Muscle layer of duodenum (tissue), 2 donors: Measurements from ENCODE around the gene AK3.
"Not testable (repeated sequence)": the region's sequence is repeated elsewhere in the genome, so short reads cannot be mapped to it uniquely, and the experiment has no call there.

ENCODE experiments used
- H3K27ac ChIP-seq: one replicate; pipeline ENCODE4 v1.7.0; 2013; ENCODE audit warnings: mild to moderate bottlenecking, low read length
- H3K27me3 ChIP-seq: one replicate; pipeline ENCODE4 v1.7.0; 2013; ENCODE audit warnings: low read depth, mild to moderate bottlenecking, control low read depth, low read length
- H3K36me3 ChIP-seq, 2 donors: one replicate each; pipeline ENCODE4 v1.7.0; 2013; ENCODE audit warnings: low read length in 2 of 2, control low read depth in 1 of 2, mild to moderate bottlenecking in 1 of 2; ENCODE audit not compliant: insufficient read depth in 2 of 2, control insufficient read depth in 1 of 2
- H3K4me1 ChIP-seq, 2 donors: one replicate each; pipeline ENCODE4 v1.7.0; 2013; ENCODE audit warnings: low read length in 2 of 2, mild to moderate bottlenecking in 2 of 2, control low read depth in 1 of 2, moderate library complexity in 1 of 2; ENCODE audit not compliant: insufficient read depth in 2 of 2, control insufficient read depth in 1 of 2
- H3K4me3 ChIP-seq, 2 donors: one replicate each; pipeline ENCODE4 v1.7.0; 2013; ENCODE audit warnings: low read length in 2 of 2, low read depth in 1 of 2, mild to moderate bottlenecking in 1 of 2
- H3K9me3 ChIP-seq, 2 donors: one replicate each; pipeline ENCODE4 v1.7.0; 2013; ENCODE audit warnings: low read length in 2 of 2, control low read depth in 1 of 2, mild to moderate bottlenecking in 1 of 2; ENCODE audit not compliant: control insufficient read depth in 1 of 2
- donor health status: healthy.

AK3 gene

GRCh38 chr9:4740638-4741364, at the start of gene AK3:
TSS of gene AK3 (minus strand) at chr9:4741202. CDS start at chr9:4741087, 115 bp downstream.
- H3K4me1 ChIP-seq = peaks cover 4 to 7% of the 10 kb centered on the region in 2 donors
- H3K27ac ChIP-seq = peak within 1 kb of the TSS; percentile 96
- H3K36me3 ChIP-seq = no peaks in the 10 kb centered on the region
- no peaks in the 10 kb centered on the region for H3K9me3 ChIP-seq
- H3K4me3 ChIP-seq = peak within 1 kb of the TSS; percentile 89 to 95
- H3K27me3 ChIP-seq = no peaks in the 10 kb centered on the region

- Histone ChIP-seq H3K9me3 (no peaks in the 10 kb centered on the region), H3K36me3 (no peaks in the 10 kb centered on the region), H3K27me3 (no peaks in the 10 kb centered on the region), H3K27ac (no peak overlapping the region), H3K4me3 (no peak overlapping the region), H3K4me1 (peaks cover 0 to 7% of the 10 kb centered on the region in 2 donors)
Measured at GRCh38 chr9:4788703-4789102, 47.7 kb upstream of the AK3 start.

- Histone ChIP-seq H3K9me3 (no peaks in the 10 kb centered on the region), H3K4me3 (no peak overlapping the region), H3K36me3 (no peaks in the 10 kb centered on the region), H3K27me3 (no peaks in the 10 kb centered on the region), H3K4me1 (peaks cover 0 to 7% of the 10 kb centered on the region in 2 donors), H3K27ac (no peak overlapping the region)
Measured at GRCh38 chr9:4787876-4788275, 46.9 kb upstream of the AK3 start.

GRCh38 chr9:4786599-4786998, 45.6 kb upstream of the AK3 start:
- Histone ChIP-seq H3K27me3 (no peaks in the 10 kb centered on the region), H3K27ac (no peak overlapping the region), H3K4me1 (no peaks in the 10 kb centered on the region), H3K9me3 (no peaks in the 10 kb centered on the region), H3K36me3 (no peaks in the 10 kb centered on the region), H3K4me3 (no peak overlapping the region)

DNA sequence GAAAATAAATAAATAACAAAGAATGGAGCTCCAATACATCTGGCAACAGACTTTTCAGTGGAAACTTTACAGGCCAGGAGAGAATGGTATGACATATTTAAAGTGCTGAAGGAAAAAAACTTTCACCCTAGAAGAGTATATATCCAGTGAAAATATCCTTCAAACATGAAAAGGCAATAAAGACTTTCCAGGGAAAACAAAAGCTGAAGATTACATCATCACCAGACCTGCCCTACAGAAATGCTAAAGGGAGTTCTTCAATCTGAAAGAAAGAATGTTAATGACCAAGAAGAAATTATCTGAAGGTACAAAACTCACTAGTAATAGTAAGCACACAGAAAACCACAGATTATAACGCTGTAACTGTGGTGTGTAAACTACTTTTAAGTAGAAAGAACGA, 43.4 kb upstream of the AK3 start:
- Histone ChIP-seq H3K4me1 (no peaks in the 10 kb centered on the region), H3K27ac (no peak overlapping the region), H3K4me3 (no peak overlapping the region), H3K36me3 (no peaks in the 10 kb centered on the region), H3K27me3 (no peaks in the 10 kb centered on the region), H3K9me3 (no peaks in the 10 kb centered on the region)

DNA sequence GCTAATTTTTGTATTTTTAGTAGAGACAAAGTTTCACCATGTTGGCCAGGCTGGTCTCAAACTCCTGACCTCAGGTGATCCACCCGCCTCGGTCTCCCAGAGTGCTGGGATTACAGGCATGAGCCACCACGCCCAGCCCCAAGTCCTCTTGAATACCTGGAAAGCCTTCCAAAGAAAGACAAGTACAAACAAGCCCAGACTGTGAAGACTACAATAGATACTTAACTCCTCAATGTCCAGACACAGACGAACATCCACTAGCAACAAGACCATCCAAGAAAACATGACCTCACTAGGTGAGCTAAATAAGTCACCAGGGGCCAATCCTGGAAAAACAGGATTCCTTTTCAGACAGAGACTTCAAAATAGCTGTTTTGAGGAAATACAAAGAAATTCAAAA, 42.2 kb upstream of the AK3 start:
- H3K4me3 ChIP-seq, H3K36me3 ChIP-seq, H3K27ac ChIP-seq, H3K27me3 ChIP-seq, H3K9me3 ChIP-seq, H3K4me1 ChIP-seq: not testable (repeated sequence)

DNA sequence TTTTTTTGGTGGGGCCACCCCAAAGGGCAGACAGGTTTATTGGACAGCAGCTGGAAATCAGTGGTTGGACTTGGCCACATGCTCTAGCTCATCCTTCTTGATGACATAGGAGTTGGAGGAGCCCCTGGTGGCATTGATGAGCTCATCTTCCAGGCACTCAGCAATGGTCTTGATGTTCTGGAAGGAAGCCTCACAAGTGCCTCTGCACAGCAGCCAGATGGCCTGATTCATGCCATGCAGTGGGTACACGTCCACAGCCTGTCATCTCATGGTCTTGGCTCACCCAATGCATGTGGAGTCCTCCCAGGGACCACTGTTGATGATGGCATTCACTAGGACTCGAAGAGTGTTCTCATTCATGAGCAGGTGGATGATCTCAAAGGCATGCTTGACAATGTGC, 40.4 kb upstream of the AK3 start:
- H3K4me1 ChIP-seq = no peaks in the 10 kb centered on the region
- H3K9me3 ChIP-seq = no peaks in the 10 kb centered on the region

DNA sequence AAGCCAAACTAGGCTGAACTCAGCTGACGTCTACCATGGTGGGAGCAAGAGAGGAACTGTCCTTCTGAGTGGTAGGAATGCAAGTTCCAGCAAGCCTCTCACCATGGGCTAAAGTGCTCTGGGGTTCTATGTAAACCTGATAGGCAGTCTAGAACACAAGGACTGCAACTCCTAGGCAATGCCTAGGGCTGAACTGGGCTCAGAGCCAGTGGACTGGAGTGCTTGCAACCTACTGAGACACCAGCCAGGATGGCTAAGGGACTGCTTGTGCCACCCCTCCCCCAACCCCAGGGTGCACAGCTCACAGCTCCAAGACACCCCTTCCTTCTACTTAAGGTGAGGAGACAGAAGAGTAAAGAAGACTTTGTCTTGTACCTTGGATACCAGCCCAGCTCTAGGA, 39.6 kb upstream of the AK3 start:
- Histone ChIP-seq H3K27me3 (no peaks in the 10 kb centered on the region), H3K27ac (no peak overlapping the region), H3K4me3 (no peak overlapping the region), H3K9me3 (no peaks in the 10 kb centered on the region), H3K36me3 (no peaks in the 10 kb centered on the region), H3K4me1 (no peaks in the 10 kb centered on the region)

More for the DNA sequence above, 40.4 kb upstream of the AK3 start:
- H3K27me3 ChIP-seq = no peaks in the 10 kb centered on the region
- no peak overlapping the region for H3K27ac ChIP-seq
- no peak overlapping the region for H3K4me3 ChIP-seq
- no peaks in the 10 kb centered on the region for H3K36me3 ChIP-seq

DNA sequence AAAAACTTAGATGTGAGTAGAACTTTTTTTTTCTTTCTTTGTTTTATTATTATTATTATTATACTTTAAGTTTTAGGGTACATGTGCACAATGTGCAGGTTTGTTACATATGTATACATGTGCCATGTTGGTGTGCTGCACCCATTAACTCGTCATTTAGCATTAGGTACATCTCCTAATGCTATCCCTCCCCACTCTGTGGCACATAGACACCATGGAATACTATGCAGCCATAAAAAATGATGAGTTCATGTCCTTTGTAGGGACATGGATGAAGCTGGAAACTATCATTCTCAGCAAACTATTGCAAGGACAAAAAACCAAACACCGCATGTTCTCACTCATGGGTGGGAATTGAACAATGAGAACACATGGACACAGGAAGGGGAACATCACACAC, 34.0 kb upstream of the AK3 start:
- not testable (repeated sequence) for H3K4me1 ChIP-seq, H3K36me3 ChIP-seq, H3K9me3 ChIP-seq, H3K4me3 ChIP-seq, H3K27ac ChIP-seq, H3K27me3 ChIP-seq

- H3K4me1 ChIP-seq = no peaks in the 10 kb centered on the region
- H3K4me3 ChIP-seq = no peak overlapping the region
- H3K27me3 ChIP-seq = no peaks in the 10 kb centered on the region
- H3K27ac ChIP-seq = no peak overlapping the region
- H3K9me3 ChIP-seq = no peaks in the 10 kb centered on the region
- no peaks in the 10 kb centered on the region for H3K36me3 ChIP-seq
Measured at GRCh38 chr9:4774209-4774608, 33.2 kb upstream of the AK3 start.

- Histone ChIP-seq H3K4me3 (no peak overlapping the region), H3K27me3 (no peaks in the 10 kb centered on the region), H3K27ac (no peak overlapping the region), H3K9me3 (no peaks in the 10 kb centered on the region), H3K36me3 (no peaks in the 10 kb centered on the region), H3K4me1 (no peaks in the 10 kb centered on the region)
Measured at GRCh38 chr9:4771788-4772187, 30.8 kb upstream of the AK3 start.
